Measurements from ENCODE around the gene ORM1.
"Not testable (repeated sequence)": the region's sequence is repeated elsewhere in the genome, so short reads cannot be mapped to it uniquely, and the experiment has no call there.

Gene ORM1

DNA sequence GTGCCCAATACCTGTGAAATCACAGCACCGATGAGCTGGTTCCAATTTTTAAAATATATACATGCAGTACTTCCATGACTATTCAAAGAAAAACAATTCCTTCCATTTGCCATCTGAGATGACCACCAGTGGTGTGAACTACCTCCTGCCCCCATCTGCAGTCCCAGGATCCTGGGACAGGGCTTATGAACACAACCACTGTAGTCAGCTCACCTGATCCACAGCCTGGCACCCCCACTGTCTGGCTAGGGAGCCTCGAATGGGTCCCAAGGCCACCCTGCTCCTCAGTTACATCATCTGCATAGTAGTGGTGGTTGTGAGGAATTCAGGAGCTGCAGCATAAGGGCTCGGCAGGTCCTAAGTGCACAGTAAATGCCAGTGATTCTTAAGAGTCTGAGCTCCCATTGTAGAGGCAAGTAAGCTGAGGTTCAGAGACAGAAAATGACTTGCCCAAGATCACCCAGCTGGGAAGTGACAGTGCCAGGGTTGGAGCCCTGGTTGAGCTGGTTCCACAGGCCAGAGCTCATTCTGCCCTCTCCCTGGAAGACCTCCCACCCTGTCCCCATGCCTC is 2.9 kb downstream of the ORM1 start:
- DNase-seq: not testable (repeated sequence)

DNA sequence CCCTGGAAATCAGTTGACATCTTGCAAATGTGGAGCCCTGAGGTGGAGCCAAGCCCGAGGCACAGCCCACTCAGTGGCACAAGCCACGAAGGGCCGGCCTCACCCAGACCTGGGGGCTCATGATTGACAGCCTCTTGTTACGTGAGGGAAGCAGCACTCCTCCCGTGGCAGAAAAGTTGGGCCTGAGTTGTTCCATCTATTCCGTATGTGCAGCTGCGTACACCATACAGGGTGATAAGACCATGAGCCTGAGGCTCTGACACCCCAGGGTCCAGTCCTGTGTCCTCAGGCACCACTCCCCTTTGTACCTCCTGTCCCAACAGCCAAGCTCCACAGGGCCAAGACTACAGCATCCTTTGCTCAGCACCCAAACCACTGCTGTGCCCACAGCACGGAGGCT is 4.9 kb downstream of the ORM1 start:
- no peak for DNase-seq

DNA sequence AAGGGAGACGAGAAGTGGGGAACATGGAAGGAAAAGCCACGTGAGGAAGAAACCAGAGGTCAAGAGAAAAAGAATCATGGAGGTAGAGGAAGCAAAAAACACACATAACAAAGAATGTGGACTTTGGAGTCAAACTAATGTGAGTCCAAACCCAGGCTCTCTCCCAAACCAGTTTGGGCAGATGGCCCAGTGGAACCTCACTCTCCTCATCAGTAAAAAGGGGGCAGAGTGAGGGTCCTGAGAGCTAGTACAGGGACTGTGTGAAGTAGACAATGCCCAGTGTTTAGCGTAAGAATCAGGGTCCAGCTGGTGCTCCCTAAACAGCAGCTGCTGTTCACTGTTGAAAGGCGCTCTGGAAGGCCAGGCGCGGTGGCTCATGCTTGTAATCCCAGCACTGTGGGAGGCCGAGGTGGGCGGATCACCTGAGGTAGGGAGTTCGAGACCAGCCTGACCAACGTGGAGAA is 5.5 kb downstream of the ORM1 start:
- not testable (repeated sequence) for DNase-seq

DNA sequence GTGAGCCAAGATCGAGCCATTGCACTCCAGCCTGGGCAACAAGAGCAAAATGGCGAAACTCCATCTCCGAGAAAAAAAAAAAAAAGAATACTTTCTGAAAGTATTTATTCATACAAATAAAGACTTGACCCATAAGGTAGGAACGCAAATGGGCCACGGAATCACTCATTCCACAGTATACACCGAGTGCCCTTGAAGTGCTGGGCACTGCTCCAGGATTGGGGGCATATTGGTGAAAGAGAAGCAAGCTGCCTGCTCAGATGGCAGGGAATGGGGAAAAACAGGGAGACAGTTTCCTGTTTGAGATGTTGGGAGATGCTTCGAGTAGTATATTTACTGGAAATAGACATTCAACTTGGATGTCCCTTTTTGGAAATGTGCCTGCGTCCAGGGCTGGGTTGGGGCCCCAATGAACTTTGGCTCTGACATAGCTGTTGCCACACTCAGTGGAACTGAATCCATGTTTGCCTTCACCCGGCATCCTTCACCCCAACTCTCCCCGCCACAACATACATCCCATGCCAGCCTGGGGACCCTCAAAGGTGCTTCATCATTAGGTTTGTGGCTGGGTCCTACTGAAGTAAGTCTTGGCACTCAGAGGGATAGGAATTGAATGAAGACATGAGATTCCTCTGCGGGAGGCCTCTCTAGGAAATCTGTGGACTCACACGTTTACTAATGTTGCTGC is 6.2 kb downstream of the ORM1 start:
- DNase-seq: not testable (repeated sequence)

- DNase-seq: not testable (repeated sequence)
Measured at GRCh38 chr9:114329625-114330022, 6.7 kb downstream of the ORM1 start, which contains the start of gene ORM2. TSS of gene ORM2 (plus strand) at chr9:114329869. CDS start at chr9:114329905, 36 bp downstream.

- DNase-seq: no peak
Measured at GRCh38 chr9:114330636-114331035, 7.7 kb downstream of the ORM1 start.

DNA sequence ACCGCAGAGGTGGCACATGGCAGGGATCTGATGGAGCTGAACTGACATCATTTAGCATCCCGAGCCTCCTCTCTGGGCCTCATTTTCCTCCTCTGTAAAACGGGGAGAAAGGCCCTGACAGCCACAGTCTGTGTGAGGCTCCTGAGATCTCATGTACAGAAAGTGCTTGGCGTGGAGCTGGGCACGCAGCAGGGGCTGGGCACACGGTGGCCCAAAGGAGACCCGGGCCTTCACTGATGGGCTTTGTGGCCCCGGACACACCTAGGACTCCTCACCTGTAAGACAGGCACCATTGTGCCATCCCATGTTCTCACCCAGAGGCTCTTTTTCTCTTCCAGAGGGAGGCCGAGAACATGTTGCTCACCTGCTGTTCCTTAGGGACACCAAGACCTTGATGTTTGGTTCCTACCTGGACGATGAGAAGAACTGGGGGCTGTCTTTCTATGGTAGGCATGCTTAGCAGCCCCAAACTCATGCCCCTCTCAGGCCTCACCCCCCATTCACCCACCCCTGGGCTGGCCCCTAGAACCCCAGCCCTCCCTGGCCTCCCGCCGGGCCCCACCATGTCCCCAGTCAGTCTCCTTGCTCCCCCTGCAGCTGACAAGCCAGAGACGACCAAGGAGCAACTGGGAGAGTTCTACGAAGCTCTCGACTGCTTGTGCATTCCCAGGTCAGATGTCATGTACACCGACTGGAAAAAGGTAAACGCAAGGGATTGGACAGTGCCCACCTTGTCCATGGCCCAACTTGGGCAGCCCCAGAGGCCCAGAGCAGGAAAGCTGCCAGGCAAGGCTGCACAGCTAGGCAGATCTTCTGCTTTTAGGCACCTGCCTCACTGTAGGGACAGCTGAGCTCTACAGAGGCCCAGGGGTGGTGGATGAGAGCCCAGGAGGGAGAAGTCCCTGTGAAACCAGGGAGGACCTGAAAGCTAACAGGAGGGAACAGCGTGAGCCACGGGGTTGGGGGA is 8.6 kb downstream of the ORM1 start:
- not testable (repeated sequence) for DNase-seq

GRCh38 chr9:114332474-114333040 is 9.7 kb downstream of the ORM1 start:
- DNase-seq: not testable (repeated sequence)

DNA sequence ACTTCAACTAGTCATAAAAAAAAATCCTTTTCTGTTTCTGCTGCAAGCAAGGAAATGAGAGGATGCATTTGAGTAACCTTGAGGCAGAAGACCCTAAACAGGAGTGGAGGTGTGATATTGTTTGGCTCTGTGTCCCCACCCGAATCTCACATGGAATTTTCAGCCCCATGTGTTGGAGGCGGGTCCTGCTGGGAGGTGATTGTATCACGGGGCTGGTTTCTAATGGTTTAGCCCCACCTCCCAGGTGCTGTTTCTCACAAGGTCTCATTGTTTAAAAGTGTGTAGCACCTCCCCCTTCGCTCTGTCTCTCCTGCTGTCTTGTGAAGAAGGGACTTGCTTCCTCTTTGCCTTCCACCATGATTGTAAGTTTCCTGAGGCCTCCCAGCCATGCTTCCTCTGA is 10.8 kb downstream of the ORM1 start:
- not testable (repeated sequence) for DNase-seq

DNA sequence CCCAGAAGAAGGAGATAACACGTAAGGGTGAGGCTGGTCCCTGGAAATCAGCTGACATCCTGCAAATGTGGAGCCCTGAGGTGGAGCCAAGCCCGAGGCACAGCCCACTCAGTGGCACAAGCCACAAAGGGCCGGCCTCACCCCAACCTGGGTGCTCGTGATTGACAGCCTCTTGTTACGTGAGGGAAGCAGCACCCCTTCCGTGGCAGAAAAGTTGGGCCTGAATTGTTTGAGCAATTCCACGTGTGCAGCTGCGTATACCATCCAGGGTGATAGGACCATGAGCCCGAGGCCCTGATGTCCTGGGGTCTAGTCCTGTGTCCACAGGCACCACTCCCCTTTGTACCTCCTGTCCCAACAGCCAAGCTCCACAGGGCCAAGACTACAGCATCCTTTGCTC is 11.6 kb downstream of the ORM1 start:
- DNase-seq: no peak

GRCh38 chr9:114335745-114336144 is 12.8 kb downstream of the ORM1 start:
- no peak for DNase-seq

GRCh38 chr9:114336157-114336556 is 13.3 kb downstream of the ORM1 start:
- no peak for DNase-seq

DNA sequence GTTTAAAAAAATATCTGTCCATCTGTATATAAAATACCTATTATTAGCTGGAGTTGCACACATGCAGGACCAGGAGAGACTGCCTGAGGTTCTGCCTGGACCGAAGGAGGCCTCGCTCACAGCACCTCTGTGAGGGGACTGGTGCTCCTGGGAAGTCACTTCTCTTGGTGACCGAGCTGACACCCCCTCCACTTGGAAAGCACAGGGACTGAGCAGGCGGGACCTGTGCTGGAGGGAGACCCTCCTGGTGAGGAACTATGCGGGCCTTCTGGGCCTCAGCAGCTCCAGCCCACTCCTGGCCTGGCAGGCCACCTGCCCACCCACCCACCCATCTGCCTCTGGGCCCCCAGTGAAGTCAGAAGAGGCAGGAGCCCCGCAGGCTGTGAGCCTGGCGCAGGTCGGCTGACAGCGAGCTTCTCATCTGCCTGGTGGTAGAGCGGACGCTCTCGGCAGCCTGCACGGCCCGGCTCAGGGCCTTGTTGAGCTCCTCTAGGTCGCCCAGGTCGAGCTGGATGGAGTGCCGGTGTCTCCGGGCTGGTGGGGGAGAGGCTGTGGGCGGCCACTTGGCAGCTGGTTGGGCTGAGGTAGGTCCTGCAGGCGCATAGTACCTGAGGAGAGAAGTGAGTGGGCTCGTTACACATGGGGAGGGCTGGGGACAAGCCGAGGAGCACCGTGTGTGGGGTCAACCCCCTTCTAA is 13.9 kb downstream of the ORM1 start:
- no peak for DNase-seq

GRCh38 chr9:114338187-114338586 is 15.3 kb downstream of the ORM1 start:
- no peak for DNase-seq

GRCh38 chr9:114339130-114339908 is 16.4 kb downstream of the ORM1 start:
- peak; percentile 45 for DNase-seq

- DNase-seq: no peak
Measured at GRCh38 chr9:114341152-114341830, 18.4 kb downstream of the ORM1 start.

DNA sequence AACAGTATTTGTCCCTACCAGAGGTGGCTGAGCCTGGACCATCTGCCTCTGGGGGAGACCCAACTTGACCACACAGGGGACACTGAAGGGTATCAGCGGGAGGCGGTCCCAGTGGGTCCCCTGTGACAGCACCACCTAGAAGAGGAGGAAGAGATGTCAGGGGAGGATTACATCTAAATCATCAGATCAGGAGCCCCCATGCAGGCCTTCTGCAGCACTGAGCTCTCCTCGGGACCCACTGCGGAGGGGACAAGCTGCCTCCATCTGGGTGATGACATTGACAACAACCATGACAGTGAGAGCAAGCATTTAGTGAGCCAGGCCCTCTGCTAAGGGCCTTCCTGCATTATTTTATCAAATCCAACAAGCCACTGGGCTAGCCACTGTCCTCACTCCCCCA is 19.1 kb downstream of the ORM1 start:
- DNase-seq: no peak

DNA sequence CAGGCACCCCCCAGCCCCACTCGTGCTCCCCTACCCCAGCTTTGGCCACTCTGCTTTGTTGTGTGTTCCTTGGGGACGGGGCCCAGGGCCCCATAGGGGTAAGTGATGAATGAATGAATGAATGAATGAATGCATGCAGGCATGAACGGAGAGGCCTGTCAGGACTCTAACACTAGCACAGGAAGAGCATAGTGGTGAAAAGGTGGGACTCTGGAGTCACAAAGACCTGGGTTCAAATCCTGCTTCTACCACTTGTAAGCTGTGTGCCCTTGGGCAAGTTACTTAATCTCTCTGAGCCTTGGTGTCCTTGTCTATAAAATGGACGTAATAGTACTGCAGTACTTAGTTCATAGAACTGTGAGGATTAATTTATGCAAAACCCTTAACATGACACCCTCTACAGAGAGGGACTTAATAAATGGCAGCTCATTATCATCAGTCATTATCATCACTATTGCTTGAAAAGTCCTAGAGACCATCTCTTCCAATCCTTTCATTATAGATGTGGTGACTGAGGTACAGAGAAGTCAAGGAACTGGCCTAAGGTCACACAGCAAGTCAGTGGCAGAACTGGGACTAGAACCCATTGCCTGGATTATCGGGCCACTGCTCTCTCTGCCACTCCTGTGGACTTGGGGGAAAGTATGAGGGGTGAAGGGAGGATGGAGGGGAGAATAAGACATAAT is 20.0 kb downstream of the ORM1 start:
- no peak for DNase-seq

DNA sequence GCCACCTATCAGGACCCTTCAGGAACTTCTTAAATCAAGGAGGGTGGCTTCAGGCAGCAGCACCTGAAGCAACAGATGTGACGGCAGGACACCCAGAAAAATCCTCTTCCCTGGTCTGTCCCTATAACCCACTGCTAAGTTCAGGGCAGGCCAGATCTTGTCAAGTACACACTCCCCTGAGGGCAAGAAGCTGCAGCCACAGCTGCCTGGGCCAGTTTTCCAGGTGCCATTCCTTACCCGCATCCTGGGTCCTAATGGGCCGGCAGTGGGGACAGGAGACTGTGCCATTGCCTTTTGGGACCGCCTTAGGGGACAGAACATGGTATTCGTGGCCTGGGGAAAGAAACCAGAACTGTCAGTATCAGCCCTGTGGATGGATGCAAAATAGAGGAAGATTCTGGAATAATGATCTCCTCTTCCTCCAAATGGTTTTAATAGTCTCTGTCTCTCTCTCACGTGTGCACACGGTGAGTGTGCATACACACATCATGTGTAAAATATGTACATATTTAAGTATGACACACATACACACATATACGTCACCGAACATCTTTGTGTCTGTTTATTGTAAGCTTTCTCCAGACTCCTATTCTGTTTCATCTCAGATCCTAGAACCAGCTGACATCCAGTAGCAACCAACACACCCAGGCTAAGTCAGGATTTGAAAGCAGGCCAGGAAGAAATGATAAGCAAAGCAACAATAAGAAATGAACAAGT is 20.7 kb downstream of the ORM1 start:
- DNase-seq: peak; percentile 69

DNA sequence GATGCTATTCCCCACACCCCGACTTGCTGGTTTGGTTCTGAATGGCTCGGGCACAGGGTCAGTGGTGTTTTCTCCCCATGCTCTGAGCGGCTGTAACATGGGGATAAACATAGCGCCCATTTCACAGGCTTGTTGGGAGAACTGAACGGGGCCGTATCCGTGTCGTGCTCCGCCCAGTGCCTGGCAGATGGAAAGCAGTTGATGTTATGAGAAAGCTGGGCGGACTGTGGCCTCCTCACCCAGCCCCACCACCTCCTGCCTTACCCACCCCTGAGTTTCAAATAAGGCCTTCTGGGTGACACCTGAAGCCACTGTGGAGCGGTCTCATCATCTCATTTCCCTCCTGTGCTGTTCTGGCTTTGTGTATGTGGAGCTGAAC is 21.3 kb downstream of the ORM1 start:
- DNase-seq: no peak

All from fibroblast of skin of right biceps (primary cell).